Panc1 (cell line): ENCODE results near the gene TMEM247.

Source experiments
- CTCF ChIP-seq: fragments of 450-650 bp; IDR thresholded peaks from 2 replicates; pipeline ENCODE4 v1.5.1; 2017; ENCODE audit warnings: mild to moderate bottlenecking
- POLR2AphosphoS5 ChIP-seq: IDR thresholded peaks from 2 replicates; pipeline ENCODE4 v1.6.1; 2012; ENCODE audit warnings: mild to moderate bottlenecking, low read depth, low read length, moderate library complexity
- TCF7L2 ChIP-seq: IDR thresholded peaks from 2 replicates; pipeline ENCODE4 v1.6.1; 2011; ENCODE audit warnings: mild to moderate bottlenecking, low read depth, low read length, inconsistent platforms

DNA sequence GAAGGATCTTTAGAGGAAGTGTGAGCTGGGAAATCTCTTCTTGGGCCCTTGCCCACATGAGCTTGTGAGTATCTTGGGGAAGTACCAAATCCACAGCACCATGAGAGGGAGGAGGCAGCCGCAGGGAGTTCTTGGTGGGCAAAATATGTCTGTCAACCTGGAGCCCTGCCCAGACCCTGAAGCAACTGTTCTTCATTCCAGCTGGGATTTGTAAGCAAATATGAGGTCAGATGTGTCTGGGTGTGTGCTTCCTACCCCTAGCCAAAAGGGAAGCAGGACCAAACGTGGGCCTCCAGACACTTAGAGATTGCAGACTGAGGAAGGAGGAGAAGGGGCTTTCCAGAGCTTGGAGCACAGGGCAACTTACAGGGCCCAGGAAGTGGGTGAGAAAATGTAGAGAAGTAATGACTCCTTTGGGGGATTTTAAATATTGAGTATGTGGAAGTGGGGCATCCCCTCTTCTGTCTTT lies 41.9 kb downstream of the TMEM247 start:
- TF ChIP-seq CTCF (no peak), POLR2AphosphoS5 (no peak), TCF7L2 (no peak)
